ENCODE results near the gene APOC1. TPM values are rescaled to one million over a fixed set of nuclear protein-coding genes. Genes with fewer than 3 reads are reported as not detected.

Gene APOC1
- total and polyA plus RNA-seq, 3 donors from 2014 or later, result 9.4 to 43.9 (median 42.9) TPM

DNA sequence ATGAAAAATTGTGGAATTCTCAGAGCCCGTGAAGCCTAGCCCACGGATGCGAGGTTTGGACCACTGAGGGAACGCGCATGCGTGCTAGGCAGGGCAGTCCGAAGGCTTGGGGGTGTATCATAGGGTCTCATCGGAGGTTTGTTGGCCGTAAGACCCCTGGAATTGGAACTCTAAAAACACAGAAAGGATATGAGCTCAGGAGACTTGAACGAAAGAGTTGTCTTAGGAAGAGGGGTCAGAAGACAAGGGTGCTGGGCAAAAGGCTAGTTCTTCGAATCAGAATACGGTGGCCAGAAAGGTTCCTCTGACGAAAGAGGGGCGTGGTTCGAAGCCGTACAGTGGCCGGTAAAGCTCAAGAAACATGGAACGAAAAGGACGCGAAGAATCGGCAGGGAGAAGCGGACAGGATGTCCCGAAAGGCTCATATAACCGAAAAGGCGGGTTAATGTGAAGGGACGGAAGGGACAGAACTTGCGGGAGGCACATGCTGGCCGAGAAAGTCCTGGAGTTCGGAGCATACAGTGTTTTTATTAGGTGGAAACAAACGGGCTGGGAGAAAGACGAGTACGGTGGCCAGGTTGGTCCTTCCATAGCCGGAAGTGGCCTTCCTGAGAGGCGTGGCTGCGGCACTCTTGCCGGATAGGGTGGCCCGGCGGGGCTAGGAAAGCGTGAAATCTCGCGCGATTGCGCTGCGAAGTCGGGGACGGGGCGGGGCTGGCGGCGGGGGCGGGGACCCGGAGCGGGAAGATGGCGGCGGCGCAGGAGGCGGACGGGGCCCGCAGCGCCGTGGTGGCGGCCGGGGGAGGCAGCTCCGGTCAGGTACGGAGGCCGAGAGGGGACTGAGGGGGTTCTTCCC lies 40.5 kb downstream of the APOC1 start, which contains the start of gene CLPTM1:
TSS of gene CLPTM1 (plus strand) at position 732 of the 856 bp plus-strand sequence. CDS start at position 748, 16 bp downstream.
- H3K27ac ChIP-seq, result peak within 1 kb of the TSS; percentile 93 to 96
- H3K4me3 ChIP-seq, result peak within 1 kb of the TSS; percentile 99 to 100
- no peaks in the 10 kb centered on the region for H3K9me3 ChIP-seq
- H3K4me1 ChIP-seq, result peaks cover 45% of the 10 kb centered on the region
- 0 to 1% methylated on average over 38 to 65 of the region's 65 CpGs for WGBS, 2 donors
- intact Hi-C loops (cut with DNase I; ENCODE audit: low total_unique reads), result loop anchor here (5.0 kb wide), 1 partner anchor 53 kb away; no protein-coding TSS in a partner anchor
- no peaks in the 10 kb centered on the region for H3K36me3 ChIP-seq (ENCODE audit: low read depth, missing control alignments)
- peak; percentile 98 for DNase-seq
- H3K27me3 ChIP-seq, result no peaks in the 10 kb centered on the region
- TF ChIP-seq POLR2A (IDR thresholded peaks at IDR 0.05), result no peak
- TF ChIP-seq, protein P1, sequence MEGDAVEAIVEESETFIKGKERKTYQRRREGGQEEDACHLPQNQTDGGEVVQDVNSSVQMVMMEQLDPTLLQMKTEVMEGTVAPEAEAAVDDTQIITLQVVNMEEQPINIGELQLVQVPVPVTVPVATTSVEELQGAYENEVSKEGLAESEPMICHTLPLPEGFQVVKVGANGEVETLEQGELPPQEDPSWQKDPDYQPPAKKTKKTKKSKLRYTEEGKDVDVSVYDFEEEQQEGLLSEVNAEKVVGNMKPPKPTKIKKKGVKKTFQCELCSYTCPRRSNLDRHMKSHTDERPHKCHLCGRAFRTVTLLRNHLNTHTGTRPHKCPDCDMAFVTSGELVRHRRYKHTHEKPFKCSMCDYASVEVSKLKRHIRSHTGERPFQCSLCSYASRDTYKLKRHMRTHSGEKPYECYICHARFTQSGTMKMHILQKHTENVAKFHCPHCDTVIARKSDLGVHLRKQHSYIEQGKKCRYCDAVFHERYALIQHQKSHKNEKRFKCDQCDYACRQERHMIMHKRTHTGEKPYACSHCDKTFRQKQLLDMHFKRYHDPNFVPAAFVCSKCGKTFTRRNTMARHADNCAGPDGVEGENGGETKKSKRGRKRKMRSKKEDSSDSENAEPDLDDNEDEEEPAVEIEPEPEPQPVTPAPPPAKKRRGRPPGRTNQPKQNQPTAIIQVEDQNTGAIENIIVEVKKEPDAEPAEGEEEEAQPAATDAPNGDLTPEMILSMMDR (IDR thresholded peaks at IDR 0.05), result peak in 2 of 3 experiments; percentile 50 to 62

DNA sequence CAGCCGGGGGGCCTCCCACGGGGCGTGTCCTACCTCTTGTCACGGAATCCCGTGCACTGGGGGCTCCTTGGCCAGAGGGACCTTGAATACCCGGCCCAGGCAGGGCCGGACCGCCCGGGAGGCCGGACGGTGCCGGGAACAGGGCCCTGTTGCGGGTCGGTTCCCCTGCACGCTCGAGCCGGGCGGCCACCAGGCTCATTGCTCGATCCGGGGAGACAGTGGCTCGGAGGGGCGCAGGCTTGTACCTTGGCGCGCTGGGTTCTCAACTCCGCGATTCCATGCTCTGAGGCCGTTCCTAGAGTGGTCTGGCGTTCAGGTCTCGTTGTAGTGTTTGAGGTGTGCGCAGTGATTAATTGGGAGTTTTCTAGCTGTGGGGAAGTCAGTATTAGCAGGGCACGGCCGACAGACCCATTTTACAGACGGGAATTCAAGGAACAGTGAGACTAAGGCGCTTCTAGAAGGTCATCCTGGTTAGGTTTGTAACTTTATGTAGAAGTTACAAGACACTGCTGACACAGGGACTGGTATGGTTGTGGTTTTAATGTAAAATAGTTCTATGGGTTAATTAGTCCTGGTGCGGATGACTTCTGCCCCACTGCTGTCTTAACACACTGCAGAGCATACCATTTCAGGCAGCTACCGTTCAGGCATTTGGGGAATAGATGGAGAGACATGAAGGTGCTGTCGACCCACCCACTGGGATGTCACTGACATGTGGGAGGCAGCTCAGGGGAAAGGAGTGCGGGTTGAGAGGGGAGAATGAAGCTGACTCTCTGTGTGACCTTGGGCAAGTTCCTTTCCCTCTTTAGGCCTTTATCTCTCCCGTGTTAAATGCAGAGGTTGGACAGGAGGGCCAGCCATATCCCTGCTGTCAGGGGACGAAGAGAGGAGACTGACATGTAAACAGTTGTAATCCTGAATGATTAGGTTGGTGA lies 41.4 kb downstream of the APOC1 start:
- DNase-seq, result peak; percentile 30
- no peaks in the 10 kb centered on the region for H3K9me3 ChIP-seq
- H3K27me3 ChIP-seq, result no peaks in the 10 kb centered on the region
- TF ChIP-seq, protein P1 (IDR thresholded peaks at IDR 0.05), result no peak
- no peak for TF ChIP-seq POLR2A (IDR thresholded peaks at IDR 0.05)
- peak overlapping the region; percentile 93 to 96 for H3K27ac ChIP-seq
- H3K4me1 ChIP-seq, result peaks cover 38% of the 10 kb centered on the region
- WGBS, 2 donors, result 1 to 6% methylated on average over 10 to 40 of the region's 40 CpGs
- intact Hi-C loops (cut with DNase I; ENCODE audit: low total_unique reads), result no loop called here
- H3K36me3 ChIP-seq (ENCODE audit: low read depth, missing control alignments), result no peaks in the 10 kb centered on the region
- H3K4me3 ChIP-seq, result peak overlapping the region; percentile 99 to 100

DNA sequence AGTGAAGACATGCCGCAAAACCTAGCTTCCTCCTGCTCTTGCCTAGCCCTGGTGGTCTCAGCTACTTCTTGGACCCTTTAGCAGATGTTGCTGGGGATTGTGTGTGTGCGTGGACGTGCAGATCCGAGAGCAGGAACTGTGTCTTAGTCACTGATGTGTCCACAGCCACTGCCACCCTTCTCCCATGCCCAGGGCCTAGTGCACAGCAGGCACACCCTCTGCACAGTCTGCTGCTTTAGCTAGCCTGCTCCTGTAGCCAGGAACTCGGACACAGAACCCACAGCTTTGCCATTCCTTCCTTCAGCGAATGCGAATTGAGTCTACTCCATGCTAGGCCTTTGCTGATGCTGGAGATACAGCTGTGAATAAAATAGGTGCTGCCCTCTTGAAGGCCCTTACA lies 43.1 kb downstream of the APOC1 start:
- Histone ChIP-seq H3K27me3 (no peaks in the 10 kb centered on the region), H3K27ac (no peak overlapping the region), H3K36me3 (ENCODE audit: low read depth, missing control alignments) (no peaks in the 10 kb centered on the region), H3K9me3 (no peaks in the 10 kb centered on the region), H3K4me3 (no peak overlapping the region), H3K4me1 (peaks cover 29% of the 10 kb centered on the region)
- no peak for DNase-seq
- intact Hi-C loops (cut with DNase I; ENCODE audit: low total_unique reads), result no loop called here
- no peak for TF ChIP-seq POLR2A (IDR thresholded peaks at IDR 0.05)
- TF ChIP-seq, protein P1 (IDR thresholded peaks at IDR 0.05), result no peak
- WGBS, 2 donors, result 62 to 63% methylated on average over 5 to 7 of the region's 7 CpGs

DNA sequence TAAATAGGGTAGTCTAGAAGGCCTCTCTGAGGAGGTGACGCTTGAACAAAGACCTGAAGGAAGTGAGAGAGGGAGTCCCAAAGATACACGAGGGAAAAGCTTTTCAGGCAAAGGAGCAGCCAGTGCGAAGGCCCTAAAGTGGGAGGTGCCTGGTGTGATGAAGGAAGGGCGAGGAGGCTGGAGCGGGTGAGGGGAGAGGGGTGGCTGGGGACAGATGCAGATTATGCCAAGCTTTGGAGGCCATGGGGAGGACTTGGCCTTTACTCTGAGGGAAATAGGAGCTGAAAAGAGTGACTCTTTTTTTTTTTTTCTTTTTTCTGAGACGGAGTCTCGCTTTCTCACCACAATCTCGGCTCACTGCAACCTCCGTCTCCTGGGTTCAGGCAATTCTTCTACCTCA lies 43.7 kb downstream of the APOC1 start:
- WGBS, 2 donors, result 74 to 75% methylated on average over 9 of the region's 9 CpGs
- peaks cover 29% of the 10 kb centered on the region for H3K4me1 ChIP-seq

More for the DNA sequence above, 43.7 kb downstream of the APOC1 start:
- intact Hi-C loops (cut with DNase I; ENCODE audit: low total_unique reads), result no loop called here
- H3K36me3 ChIP-seq (ENCODE audit: low read depth, missing control alignments), result no peaks in the 10 kb centered on the region
- TF ChIP-seq, protein P1 (IDR thresholded peaks at IDR 0.05), result no peak
- TF ChIP-seq POLR2A (IDR thresholded peaks at IDR 0.05), result no peak
- H3K27me3 ChIP-seq, result no peaks in the 10 kb centered on the region
- no peak overlapping the region for H3K27ac ChIP-seq
- no peak overlapping the region for H3K4me3 ChIP-seq
- DNase-seq, result no peak
- no peaks in the 10 kb centered on the region for H3K9me3 ChIP-seq
